Astrocyte (in vitro differentiated cells and primary cell): Measurements from ENCODE around the gene GP1BA. TPM values are rescaled to one million over a fixed set of nuclear protein-coding genes. Genes with fewer than 3 reads are reported as not detected.

Experiments
- DNase-seq: peaks from one replicate; pipeline ENCODE4 v3.0.0-alpha.2; 2010; ENCODE audit warnings: low read depth
- FAIRE-seq: peaks from 2 replicates; lab custom pipeline; 2011; peaks lifted over from hg19 to GRCh38; lab: Jason Lieb, UNC
- H2AFZ ChIP-seq: 2 replicates; pipeline ENCODE4 v1.6.0; 2012; ENCODE audit warnings: low read depth, low read length, inconsistent platforms
- H3K27ac ChIP-seq: 2 replicates; pipeline ENCODE4 v1.5.1; 2011; ENCODE audit warnings: low read depth, low read length, inconsistent platforms
- H3K27me3 ChIP-seq: 2 replicates; pipeline ENCODE4 v1.6.0; 2011; ENCODE audit warnings: low read length, inconsistent platforms; ENCODE audit not compliant: insufficient read depth
- H3K36me3 ChIP-seq: 2 replicates; pipeline ENCODE4 v1.5.1; 2011; ENCODE audit warnings: low read length, inconsistent platforms; ENCODE audit not compliant: insufficient read depth
- H3K4me1 ChIP-seq: 2 replicates; pipeline ENCODE4 v1.5.1; 2011; ENCODE audit warnings: low read length, inconsistent platforms; ENCODE audit not compliant: insufficient read depth
- H3K4me2 ChIP-seq: 2 replicates; pipeline ENCODE4 v1.6.0; 2012; ENCODE audit warnings: low read length, inconsistent platforms
- H3K4me3 ChIP-seq: 2 replicates; pipeline ENCODE4 v1.5.1; 2011; ENCODE audit warnings: low read depth, mild to moderate bottlenecking, low read length, inconsistent platforms; ENCODE audit not compliant: insufficient read depth
- H3K79me2 ChIP-seq: 2 replicates; pipeline ENCODE4 v1.6.0; 2012; ENCODE audit warnings: mild to moderate bottlenecking, low read length, inconsistent platforms; ENCODE audit not compliant: insufficient read depth
- H3K9ac ChIP-seq: 2 replicates; pipeline ENCODE4 v1.6.0; 2012; ENCODE audit warnings: mild to moderate bottlenecking, low read length, inconsistent platforms
- H3K9me3 ChIP-seq: 2 replicates; pipeline ENCODE4 v1.5.1; 2012; ENCODE audit warnings: low read depth, mild to moderate bottlenecking, low read length, inconsistent platforms; ENCODE audit not compliant: insufficient read depth
- H4K20me1 ChIP-seq: 2 replicates; pipeline ENCODE4 v1.6.0; 2012; ENCODE audit warnings: low read length, inconsistent platforms; ENCODE audit not compliant: insufficient read depth
- H3K27ac Mint-ChIP-seq: one replicate; pipeline ENCODE4 v1.8.0; 2021; ENCODE audit warnings: mild to moderate bottlenecking, mixed read lengths; ENCODE audit not compliant: unreplicated experiment
- H3K27me3 Mint-ChIP-seq: one replicate; pipeline ENCODE4 v1.8.0; 2021; ENCODE audit warnings: low read depth, mixed read lengths; ENCODE audit not compliant: unreplicated experiment
- H3K36me3 Mint-ChIP-seq: one replicate; pipeline ENCODE4 v1.8.0; 2021; ENCODE audit warnings: low read depth, mixed read lengths; ENCODE audit not compliant: unreplicated experiment
- H3K4me1 Mint-ChIP-seq: one replicate; pipeline ENCODE4 v1.8.0; 2021; ENCODE audit warnings: low read depth, mixed read lengths; ENCODE audit not compliant: unreplicated experiment
- H3K4me3 Mint-ChIP-seq: one replicate; pipeline ENCODE4 v1.8.0; 2021; ENCODE audit warnings: mild to moderate bottlenecking, moderate library complexity, mixed read lengths; ENCODE audit not compliant: unreplicated experiment
- H3K9me3 Mint-ChIP-seq: one replicate; pipeline ENCODE4 v1.8.0; 2021; ENCODE audit warnings: mild to moderate bottlenecking, mixed read lengths; ENCODE audit not compliant: unreplicated experiment
- EZH2 ChIP-seq: IDR thresholded peaks from 2 replicates; pipeline ENCODE4 v1.6.1; 2012; ENCODE audit warnings: mild to moderate bottlenecking, low read length, inconsistent platforms; ENCODE audit not compliant: insufficient read depth
- total RNA-seq: library from RNA; stranded (reverse); gene quantifications from 2 replicates; pipeline ENCODE4 v1.2.1, GENCODE V29; 2021
- TF ChIP-seq, protein P1 (sequence below): IDR thresholded peaks from 2 replicates; pipeline ENCODE4 v1.5.1; 2011; ENCODE audit warnings: low read depth, mild to moderate bottlenecking, inconsistent platforms, low read length, moderate library complexity; ENCODE audit not compliant: insufficient read depth

The GP1BA gene
- total RNA-seq, 1 donor from 2014 or later = 0.09 TPM

DNA sequence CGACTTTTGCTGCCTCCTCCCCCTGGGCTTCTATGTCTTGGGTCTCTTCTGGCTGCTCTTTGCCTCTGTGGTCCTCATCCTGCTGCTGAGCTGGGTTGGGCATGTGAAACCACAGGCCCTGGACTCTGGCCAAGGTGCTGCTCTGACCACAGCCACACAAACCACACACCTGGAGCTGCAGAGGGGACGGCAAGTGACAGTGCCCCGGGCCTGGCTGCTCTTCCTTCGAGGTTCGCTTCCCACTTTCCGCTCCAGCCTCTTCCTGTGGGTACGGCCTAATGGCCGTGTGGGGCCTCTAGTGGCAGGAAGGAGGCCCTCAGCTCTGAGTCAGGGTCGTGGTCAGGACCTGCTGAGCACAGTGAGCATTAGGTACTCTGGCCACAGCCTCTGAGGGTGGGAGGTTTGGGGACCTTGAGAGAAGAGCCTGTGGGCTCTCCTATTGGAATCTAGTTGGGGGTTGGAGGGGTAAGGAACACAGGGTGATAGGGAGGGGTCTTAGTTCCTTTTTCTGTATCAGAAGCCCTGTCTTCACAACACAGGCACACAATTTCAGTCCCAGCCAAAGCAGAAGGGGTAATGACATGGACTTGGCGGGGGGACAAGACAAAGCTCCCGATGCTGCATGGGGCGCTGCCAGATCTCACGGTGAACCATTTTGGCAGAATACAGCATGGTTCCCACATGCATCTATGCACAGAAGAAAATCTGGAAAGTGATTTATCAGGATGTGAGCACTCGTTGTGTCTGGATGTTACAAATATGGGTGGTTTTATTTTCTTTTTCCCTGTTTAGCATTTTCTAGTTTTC, 2.3 kb downstream of the GP1BA start:
- no peak for TF ChIP-seq EZH2
- TF ChIP-seq, protein P1, sequence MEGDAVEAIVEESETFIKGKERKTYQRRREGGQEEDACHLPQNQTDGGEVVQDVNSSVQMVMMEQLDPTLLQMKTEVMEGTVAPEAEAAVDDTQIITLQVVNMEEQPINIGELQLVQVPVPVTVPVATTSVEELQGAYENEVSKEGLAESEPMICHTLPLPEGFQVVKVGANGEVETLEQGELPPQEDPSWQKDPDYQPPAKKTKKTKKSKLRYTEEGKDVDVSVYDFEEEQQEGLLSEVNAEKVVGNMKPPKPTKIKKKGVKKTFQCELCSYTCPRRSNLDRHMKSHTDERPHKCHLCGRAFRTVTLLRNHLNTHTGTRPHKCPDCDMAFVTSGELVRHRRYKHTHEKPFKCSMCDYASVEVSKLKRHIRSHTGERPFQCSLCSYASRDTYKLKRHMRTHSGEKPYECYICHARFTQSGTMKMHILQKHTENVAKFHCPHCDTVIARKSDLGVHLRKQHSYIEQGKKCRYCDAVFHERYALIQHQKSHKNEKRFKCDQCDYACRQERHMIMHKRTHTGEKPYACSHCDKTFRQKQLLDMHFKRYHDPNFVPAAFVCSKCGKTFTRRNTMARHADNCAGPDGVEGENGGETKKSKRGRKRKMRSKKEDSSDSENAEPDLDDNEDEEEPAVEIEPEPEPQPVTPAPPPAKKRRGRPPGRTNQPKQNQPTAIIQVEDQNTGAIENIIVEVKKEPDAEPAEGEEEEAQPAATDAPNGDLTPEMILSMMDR = peak; percentile 28
- Histone ChIP-seq H3K4me3 (no peak overlapping the region), H3K9ac (peak overlapping the region; percentile 16), H2AFZ (no peak overlapping the region), H3K79me2 (peaks cover 18% of the 10 kb centered on the region), H4K20me1 (peaks cover 12% of the 10 kb centered on the region), H3K4me1 (peaks cover 19% of the 10 kb centered on the region), H3K9me3 (no peaks in the 10 kb centered on the region), H3K27ac (no peak overlapping the region), H3K36me3 (no peaks in the 10 kb centered on the region), H3K27me3 (no peaks in the 10 kb centered on the region), H3K4me2 (peak overlapping the region; percentile 29)
- Mint-ChIP-seq H3K27me3 (no peaks in the 10 kb centered on the region), H3K4me3 (peak overlapping the region; percentile 69), H3K27ac (peak overlapping the region; percentile 5), H3K9me3 (no peaks in the 10 kb centered on the region), H3K4me1 (peaks cover 17% of the 10 kb centered on the region), H3K36me3 (peaks cover 27% of the 10 kb centered on the region)
- DNase-seq = peak; percentile 35
- no peak for FAIRE-seq

DNA sequence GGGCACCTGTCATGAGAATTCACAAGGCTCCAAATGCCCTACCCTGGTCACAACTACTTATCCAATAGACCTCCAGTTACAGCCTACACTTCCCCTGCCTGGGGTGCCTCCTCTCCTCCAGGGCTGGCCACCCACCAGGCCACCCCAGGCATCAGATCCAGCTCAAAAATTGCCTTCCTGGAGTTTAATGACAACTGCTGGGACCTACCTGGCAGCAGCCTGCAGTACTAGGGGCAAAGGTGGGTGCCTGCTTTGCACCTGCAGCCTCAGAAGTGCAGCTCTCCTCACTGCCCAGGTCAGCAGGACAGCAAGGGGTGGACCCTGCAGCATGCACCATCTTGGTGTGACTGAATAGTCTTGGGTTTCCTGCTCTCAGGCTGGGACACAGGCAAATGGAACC, 3.6 kb downstream of the GP1BA start:
- H3K9me3 ChIP-seq = no peaks in the 10 kb centered on the region
- no peaks in the 10 kb centered on the region for H3K27me3 ChIP-seq
- peaks cover 17% of the 10 kb centered on the region for H3K4me1 Mint-ChIP-seq
- no peaks in the 10 kb centered on the region for H3K36me3 ChIP-seq
- TF ChIP-seq, protein P1 = no peak
- no peak for TF ChIP-seq EZH2
- H3K27ac Mint-ChIP-seq = no peak overlapping the region
- peaks cover 2% of the 10 kb centered on the region for H3K9me3 Mint-ChIP-seq
- no peak overlapping the region for H3K4me2 ChIP-seq
- H3K4me3 Mint-ChIP-seq = no peak overlapping the region
- H2AFZ ChIP-seq = no peak overlapping the region
- H3K4me1 ChIP-seq = peaks cover 19% of the 10 kb centered on the region
- H3K4me3 ChIP-seq = no peak overlapping the region
- DNase-seq (no peak), FAIRE-seq (no peak)
- H3K79me2 ChIP-seq = peaks cover 23% of the 10 kb centered on the region
- peaks cover 24% of the 10 kb centered on the region for H3K36me3 Mint-ChIP-seq
- no peak overlapping the region for H3K9ac ChIP-seq
- peaks cover 12% of the 10 kb centered on the region for H4K20me1 ChIP-seq
- no peak overlapping the region for H3K27ac ChIP-seq
- H3K27me3 Mint-ChIP-seq = no peaks in the 10 kb centered on the region

DNA sequence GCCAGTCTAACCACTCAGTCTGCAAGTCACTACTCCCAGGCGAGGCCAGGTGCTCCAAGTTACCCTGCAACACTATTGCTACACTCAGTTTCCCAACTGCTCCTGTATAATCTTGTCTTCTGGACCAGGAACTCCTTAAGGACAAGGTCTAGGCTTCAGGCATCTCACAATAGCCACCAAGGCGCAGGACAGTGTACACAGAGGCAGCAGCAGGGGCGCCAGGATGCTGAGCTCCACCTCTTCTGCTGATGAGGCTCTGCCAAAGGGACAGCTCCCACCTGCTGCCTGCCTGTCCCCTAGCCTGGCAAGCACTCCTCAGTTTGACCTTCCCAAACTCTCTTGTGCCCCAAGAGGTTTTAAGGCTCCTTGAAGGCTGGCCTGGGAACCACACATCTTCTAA, 4.4 kb downstream of the GP1BA start:
- DNase-seq (no peak), FAIRE-seq (no peak)
- H4K20me1 ChIP-seq = peaks cover 12% of the 10 kb centered on the region
- TF ChIP-seq, protein P1 = no peak
- no peak for TF ChIP-seq EZH2
- no peak overlapping the region for H3K9ac ChIP-seq
- peak overlapping the region; percentile 43 for H3K4me3 Mint-ChIP-seq
- H2AFZ ChIP-seq = no peak overlapping the region
- peaks cover 19% of the 10 kb centered on the region for H3K4me1 Mint-ChIP-seq
- peaks cover 2% of the 10 kb centered on the region for H3K9me3 Mint-ChIP-seq
- H3K27me3 ChIP-seq = no peaks in the 10 kb centered on the region
- H3K4me3 ChIP-seq = no peak overlapping the region
- H3K79me2 ChIP-seq = peaks cover 31% of the 10 kb centered on the region
- no peak overlapping the region for H3K27ac ChIP-seq
- peaks cover 21% of the 10 kb centered on the region for H3K36me3 Mint-ChIP-seq
- no peak overlapping the region for H3K27ac Mint-ChIP-seq
- H3K4me1 ChIP-seq = peaks cover 26% of the 10 kb centered on the region
- H3K36me3 ChIP-seq = no peaks in the 10 kb centered on the region
- no peaks in the 10 kb centered on the region for H3K9me3 ChIP-seq
- H3K4me2 ChIP-seq = no peak overlapping the region
- no peaks in the 10 kb centered on the region for H3K27me3 Mint-ChIP-seq
